ENCODE measurements around the gene PCOLCE2. TPM values are rescaled to one million over a fixed set of nuclear protein-coding genes. Genes with fewer than 3 reads are reported as not detected.
A peak's percentile ranks its signal among the peaks of the same experiment; 100 is the strongest.

PCOLCE2 gene
- total RNA-seq, 1 experiment from 2014 or later, result 23.9 TPM

DNA sequence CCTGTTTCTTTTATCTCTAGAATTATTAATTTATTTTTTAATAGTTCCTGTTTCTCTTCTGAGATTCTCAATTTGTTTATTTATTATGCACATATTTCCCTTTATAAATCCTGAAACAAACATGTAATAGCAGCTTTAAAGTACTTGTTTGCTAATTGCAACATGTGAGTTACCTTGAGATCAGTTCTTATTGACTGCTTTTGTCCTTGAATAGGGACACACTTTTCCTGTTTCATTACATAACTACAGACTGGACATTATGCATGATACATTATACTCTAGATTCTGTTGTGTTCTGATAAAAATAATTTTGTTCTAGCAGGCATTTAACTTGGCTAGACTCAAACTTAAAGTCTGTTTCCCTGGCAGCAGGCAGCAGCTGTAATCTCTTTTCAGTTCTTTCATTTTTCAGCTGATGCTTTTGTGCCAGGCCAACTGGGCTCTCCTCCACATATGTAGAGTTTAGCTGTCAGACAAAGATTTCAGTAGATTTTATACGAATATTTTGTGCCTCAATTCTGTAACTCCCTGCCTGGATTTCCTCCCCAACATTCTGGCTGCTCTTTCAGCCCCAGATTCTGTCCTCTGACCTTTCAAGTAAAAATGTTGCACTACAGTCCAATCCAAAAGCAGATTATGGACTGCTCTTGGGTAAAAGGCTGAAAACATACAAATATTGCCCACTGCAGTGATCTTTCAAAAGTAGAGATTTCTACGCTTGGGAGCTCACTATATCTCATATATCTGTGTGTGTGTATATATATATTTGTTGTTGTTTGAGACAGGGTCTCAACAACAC, 41.9 kb downstream of the PCOLCE2 start:
- ATAC-seq (no peak), DNase-seq (no peak)
- Histone ChIP-seq H2AFZ (ENCODE audit: low read length) (no peak overlapping the region), H3F3A (ENCODE audit: low read length, unreplicated experiment) (no peaks in the 10 kb centered on the region), H3K4me3 (ENCODE audit: low read length) (no peak overlapping the region), H3K36me3 (ENCODE audit: low read depth, low read length) (no peaks in the 10 kb centered on the region), H3K27ac (ENCODE audit: low read length) (no peak overlapping the region), H3K27me3 (ENCODE audit: low read length) (no peaks in the 10 kb centered on the region), H4K20me1 (ENCODE audit: low read length) (no peaks in the 10 kb centered on the region), H3K79me2 (ENCODE audit: low read length) (no peaks in the 10 kb centered on the region), H3K4me1 (ENCODE audit: insufficient read depth, low read length) (peaks cover 24% of the 10 kb centered on the region), H3K4me2 (ENCODE audit: low read length) (no peak overlapping the region), H3K9me2 (replicated peaks; ENCODE audit: low read length) (no peaks in the 10 kb centered on the region), H3K9ac (ENCODE audit: low read length) (no peak overlapping the region), H3K9me3 (ENCODE audit: low read length) (no peaks in the 10 kb centered on the region)
- no peak for TF ChIP-seq EZH2 (IDR thresholded peaks at IDR 0.05; ENCODE audit: low read length, unreplicated experiment)
- no peak for TF ChIP-seq EZH2phosphoT487 (IDR thresholded peaks at IDR 0.05; ENCODE audit: borderline replicate concordance, low read length)
- TF ChIP-seq, protein P1, sequence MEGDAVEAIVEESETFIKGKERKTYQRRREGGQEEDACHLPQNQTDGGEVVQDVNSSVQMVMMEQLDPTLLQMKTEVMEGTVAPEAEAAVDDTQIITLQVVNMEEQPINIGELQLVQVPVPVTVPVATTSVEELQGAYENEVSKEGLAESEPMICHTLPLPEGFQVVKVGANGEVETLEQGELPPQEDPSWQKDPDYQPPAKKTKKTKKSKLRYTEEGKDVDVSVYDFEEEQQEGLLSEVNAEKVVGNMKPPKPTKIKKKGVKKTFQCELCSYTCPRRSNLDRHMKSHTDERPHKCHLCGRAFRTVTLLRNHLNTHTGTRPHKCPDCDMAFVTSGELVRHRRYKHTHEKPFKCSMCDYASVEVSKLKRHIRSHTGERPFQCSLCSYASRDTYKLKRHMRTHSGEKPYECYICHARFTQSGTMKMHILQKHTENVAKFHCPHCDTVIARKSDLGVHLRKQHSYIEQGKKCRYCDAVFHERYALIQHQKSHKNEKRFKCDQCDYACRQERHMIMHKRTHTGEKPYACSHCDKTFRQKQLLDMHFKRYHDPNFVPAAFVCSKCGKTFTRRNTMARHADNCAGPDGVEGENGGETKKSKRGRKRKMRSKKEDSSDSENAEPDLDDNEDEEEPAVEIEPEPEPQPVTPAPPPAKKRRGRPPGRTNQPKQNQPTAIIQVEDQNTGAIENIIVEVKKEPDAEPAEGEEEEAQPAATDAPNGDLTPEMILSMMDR (conservative IDR thresholded peaks at IDR 0.05; ENCODE audit: low read depth, low read length), result no peak
- no TSS peak for BruUV-seq (replicated peaks)
- POLR2A ChIA-PET (ENCODE audit: unreplicated experiment), result no interaction called here
- CTCF ChIA-PET, result no interaction called here
- intact Hi-C loops (cut with micrococcal nuclease), result no loop called here

GRCh38 chr3:142844339-142844977, 44.4 kb downstream of the PCOLCE2 start:
- intact Hi-C loops (cut with micrococcal nuclease), result loop anchor here (2.0 kb wide), 1 partner anchor 44 kb away; the partner anchor contains the start of gene PCOLCE2
- Histone ChIP-seq H3K9me3 (ENCODE audit: low read length) (no peaks in the 10 kb centered on the region), H3K9ac (ENCODE audit: low read length) (no peak overlapping the region), H3F3A (ENCODE audit: low read length, unreplicated experiment) (no peaks in the 10 kb centered on the region), H2AFZ (ENCODE audit: low read length) (no peak overlapping the region), H3K4me2 (ENCODE audit: low read length) (no peak overlapping the region), H3K4me3 (ENCODE audit: low read length) (no peak overlapping the region), H3K9me2 (replicated peaks; ENCODE audit: low read length) (no peaks in the 10 kb centered on the region), H3K27me3 (ENCODE audit: low read length) (no peaks in the 10 kb centered on the region), H4K20me1 (ENCODE audit: low read length) (no peaks in the 10 kb centered on the region), H3K27ac (ENCODE audit: low read length) (no peak overlapping the region), H3K36me3 (ENCODE audit: low read depth, low read length) (no peaks in the 10 kb centered on the region), H3K4me1 (ENCODE audit: insufficient read depth, low read length) (peaks cover 5% of the 10 kb centered on the region), H3K79me2 (ENCODE audit: low read length) (no peaks in the 10 kb centered on the region)
- TF ChIP-seq EZH2 (IDR thresholded peaks at IDR 0.05; ENCODE audit: low read length, unreplicated experiment) (no peak), EZH2phosphoT487 (IDR thresholded peaks at IDR 0.05; ENCODE audit: borderline replicate concordance, low read length) (no peak)
- TF ChIP-seq, protein P1 (conservative IDR thresholded peaks at IDR 0.05; ENCODE audit: low read depth, low read length), result peak; percentile 70
- BruUV-seq (replicated peaks), result no TSS peak
- DNase-seq (peak; percentile 66), ATAC-seq (peak; percentile 74)
- POLR2A ChIA-PET (ENCODE audit: unreplicated experiment), result no interaction called here
- CTCF ChIA-PET, result no interaction called here

DNA sequence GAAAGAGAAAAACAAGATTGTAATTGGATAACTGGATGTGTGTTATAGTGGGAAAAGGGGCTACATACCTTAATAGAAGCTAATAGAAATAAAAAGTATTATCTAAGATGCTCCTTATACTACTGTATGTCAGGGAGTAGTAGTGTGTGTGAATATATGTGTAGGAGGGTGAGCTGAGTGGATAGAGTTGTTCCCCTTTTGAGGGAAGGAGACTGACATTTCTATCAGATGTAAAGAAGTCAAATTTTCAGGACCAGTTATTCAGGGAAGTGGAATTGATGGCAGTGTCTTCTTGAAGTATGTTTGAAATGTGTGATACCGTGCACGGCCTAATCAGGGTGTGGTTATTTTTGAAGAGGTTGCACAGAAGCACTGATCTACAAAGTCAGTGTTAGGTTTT, 49.1 kb downstream of the PCOLCE2 start:
- Histone ChIP-seq H3K4me1 (ENCODE audit: insufficient read depth, low read length) (no peaks in the 10 kb centered on the region; the same call in 1 of the 2 replicates), H3K27ac (ENCODE audit: low read length) (no peak overlapping the region), H3F3A (ENCODE audit: low read length, unreplicated experiment) (no peaks in the 10 kb centered on the region), H3K9ac (ENCODE audit: low read length) (no peak overlapping the region), H3K27me3 (ENCODE audit: low read length) (no peaks in the 10 kb centered on the region), H4K20me1 (ENCODE audit: low read length) (no peaks in the 10 kb centered on the region), H3K4me3 (ENCODE audit: low read length) (no peak overlapping the region), H3K36me3 (ENCODE audit: low read depth, low read length) (no peaks in the 10 kb centered on the region), H3K9me2 (replicated peaks; ENCODE audit: low read length) (no peaks in the 10 kb centered on the region), H3K4me2 (ENCODE audit: low read length) (no peak overlapping the region), H3K9me3 (ENCODE audit: low read length) (no peaks in the 10 kb centered on the region), H3K79me2 (ENCODE audit: low read length) (no peaks in the 10 kb centered on the region), H2AFZ (ENCODE audit: low read length) (no peak overlapping the region)
- no peak for ATAC-seq
- DNase-seq, result no peak
- ChIA-PET POLR2A (ENCODE audit: unreplicated experiment) (no interaction called here), CTCF (no interaction called here)
- BruUV-seq (replicated peaks), result no TSS peak
- intact Hi-C loops (cut with micrococcal nuclease), result no loop called here
- TF ChIP-seq EZH2 (IDR thresholded peaks at IDR 0.05; ENCODE audit: low read length, unreplicated experiment) (no peak), EZH2phosphoT487 (IDR thresholded peaks at IDR 0.05; ENCODE audit: borderline replicate concordance, low read length) (no peak)
- TF ChIP-seq, protein P1 (conservative IDR thresholded peaks at IDR 0.05; ENCODE audit: low read depth, low read length), result no peak

Data from PC-3 (cell line).